Erythroblast (primary cell): ENCODE measurements around the gene IL1B.

Experiments used
- GATA1 ChIP-seq: IDR thresholded peaks from 2 replicates; pipeline ENCODE4 v1.6.1; 2011; ENCODE audit warnings: low read depth, mild to moderate bottlenecking, control low read depth, low read length, moderate library complexity
- POLR2A ChIP-seq: IDR thresholded peaks from 2 replicates; pipeline ENCODE4 v1.6.1; 2011; ENCODE audit warnings: mild to moderate bottlenecking, low read length

GRCh38 chr2:112803691-112804521, 32.7 kb downstream of the IL1B start:
- TF ChIP-seq POLR2A (no peak), GATA1 (no peak)
